ENCODE results near the gene MAGI3.

MAGI3 gene

DNA sequence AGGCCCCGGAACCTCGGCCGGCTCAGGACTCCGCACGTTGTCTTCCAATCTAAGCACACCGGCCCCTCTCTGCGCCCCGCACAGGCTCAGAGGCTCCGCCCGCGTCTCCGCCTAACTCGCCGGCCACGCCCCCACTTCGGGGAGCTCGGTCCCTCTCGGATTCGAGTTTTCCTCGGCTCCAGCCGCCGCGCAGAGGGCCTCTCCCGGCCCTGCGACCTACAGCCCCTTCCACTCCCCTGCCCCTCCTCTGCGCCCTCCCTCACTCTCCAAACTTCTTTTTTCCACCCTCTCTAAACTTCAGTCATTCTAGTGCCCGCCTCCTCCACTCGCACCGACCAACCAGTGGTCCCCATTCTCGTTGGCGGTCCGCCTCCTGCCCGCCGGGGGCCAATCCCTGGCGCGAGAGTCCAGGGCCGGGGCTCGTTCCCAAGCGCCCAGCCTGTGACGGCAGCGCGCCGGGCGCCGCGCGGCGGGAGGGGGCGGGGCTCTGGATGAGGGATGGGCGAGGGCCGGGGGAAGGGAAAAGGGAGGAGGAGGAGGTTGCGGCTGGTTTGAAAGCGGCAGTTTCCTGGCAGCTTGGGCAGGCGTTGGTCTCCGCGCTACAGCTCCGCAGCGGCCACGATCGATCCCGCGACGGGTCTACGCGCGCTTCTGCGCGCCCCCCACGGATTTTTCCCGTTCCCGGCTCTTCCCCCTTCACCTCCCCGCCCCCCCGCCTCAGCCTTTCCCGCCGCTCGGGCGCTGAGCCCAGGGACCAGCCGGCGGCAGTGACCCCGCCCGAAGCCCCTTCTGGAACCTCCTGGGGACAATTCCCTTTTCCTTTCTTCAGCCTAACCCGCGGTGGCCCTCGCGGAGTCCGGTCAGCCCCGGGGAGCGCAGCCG, at the start of gene MAGI3 (continued):
- TF ChIP-seq, protein P1, sequence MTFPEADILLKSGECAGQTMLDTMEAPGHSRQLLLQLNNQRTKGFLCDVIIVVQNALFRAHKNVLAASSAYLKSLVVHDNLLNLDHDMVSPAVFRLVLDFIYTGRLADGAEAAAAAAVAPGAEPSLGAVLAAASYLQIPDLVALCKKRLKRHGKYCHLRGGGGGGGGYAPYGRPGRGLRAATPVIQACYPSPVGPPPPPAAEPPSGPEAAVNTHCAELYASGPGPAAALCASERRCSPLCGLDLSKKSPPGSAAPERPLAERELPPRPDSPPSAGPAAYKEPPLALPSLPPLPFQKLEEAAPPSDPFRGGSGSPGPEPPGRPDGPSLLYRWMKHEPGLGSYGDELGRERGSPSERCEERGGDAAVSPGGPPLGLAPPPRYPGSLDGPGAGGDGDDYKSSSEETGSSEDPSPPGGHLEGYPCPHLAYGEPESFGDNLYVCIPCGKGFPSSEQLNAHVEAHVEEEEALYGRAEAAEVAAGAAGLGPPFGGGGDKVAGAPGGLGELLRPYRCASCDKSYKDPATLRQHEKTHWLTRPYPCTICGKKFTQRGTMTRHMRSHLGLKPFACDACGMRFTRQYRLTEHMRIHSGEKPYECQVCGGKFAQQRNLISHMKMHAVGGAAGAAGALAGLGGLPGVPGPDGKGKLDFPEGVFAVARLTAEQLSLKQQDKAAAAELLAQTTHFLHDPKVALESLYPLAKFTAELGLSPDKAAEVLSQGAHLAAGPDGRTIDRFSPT (tag by site-specific recombination; IDR thresholded peaks at IDR 0.05): peak; percentile 77; the same call in 1 of the 2 replicates
- TF ChIP-seq HOXA7 (CRISPR knock-in tag; IDR thresholded peaks at IDR 0.05; ENCODE audit: borderline replicate concordance) (no peak), KLF9 (tag by site-specific recombination; IDR thresholded peaks at IDR 0.05; ENCODE audit: low read depth) (peak; percentile 90), ZNF140 (tag by site-specific recombination; IDR thresholded peaks at IDR 0.05) (no peak), ZNF423 (tag by site-specific recombination; IDR thresholded peaks at IDR 0.05) (no peak), ZBTB21 (tag by site-specific recombination; IDR thresholded peaks at IDR 0.05) (no peak), ZBTB7A (tag by site-specific recombination; IDR thresholded peaks at IDR 0.05; ENCODE audit: low read depth) (peak; percentile 78), ZNF76 (tag by site-specific recombination; IDR thresholded peaks at IDR 0.05; ENCODE audit: borderline replicate concordance, low read depth) (no peak), ZFHX2 (tag by site-specific recombination; conservative IDR thresholded peaks at IDR 0.05) (peak; percentile 70), ZNF132 (tag by site-specific recombination; IDR thresholded peaks at IDR 0.05; ENCODE audit: borderline replicate concordance) (no peak), ZNF354C (tag by site-specific recombination; IDR thresholded peaks at IDR 0.05; ENCODE audit: borderline replicate concordance, low read depth) (no peak), ZXDB (tag by site-specific recombination; IDR thresholded peaks at IDR 0.05) (peak; percentile 70), ZNF596 (tag by site-specific recombination; IDR thresholded peaks at IDR 0.05) (no peak), ZNF561 (tag by site-specific recombination; IDR thresholded peaks at IDR 0.05; ENCODE audit: borderline replicate concordance) (peak; percentile 54), ZNF529 (tag by site-specific recombination; IDR thresholded peaks at IDR 0.05; ENCODE audit: insufficient replicate concordance) (no peak), ZNF169 (tag by site-specific recombination; IDR thresholded peaks at IDR 0.05) (no peak)
- TF ChIP-seq, protein P2, sequence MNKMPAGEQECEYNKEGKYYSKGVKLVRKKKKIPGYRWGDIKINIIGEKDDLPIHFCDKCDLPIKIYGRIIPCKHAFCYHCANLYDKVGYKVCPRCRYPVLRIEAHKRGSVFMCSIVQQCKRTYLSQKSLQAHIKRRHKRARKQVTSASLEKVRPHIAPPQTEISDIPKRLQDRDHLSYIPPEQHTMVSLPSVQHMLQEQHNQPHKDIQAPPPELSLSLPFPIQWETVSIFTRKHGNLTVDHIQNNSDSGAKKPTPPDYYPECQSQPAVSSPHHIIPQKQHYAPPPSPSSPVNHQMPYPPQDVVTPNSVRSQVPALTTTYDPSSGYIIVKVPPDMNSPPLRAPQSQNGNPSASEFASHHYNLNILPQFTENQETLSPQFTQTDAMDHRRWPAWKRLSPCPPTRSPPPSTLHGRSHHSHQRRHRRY (tag by site-specific recombination; IDR thresholded peaks at IDR 0.05): no peak
- TF ChIP-seq, protein P3, sequence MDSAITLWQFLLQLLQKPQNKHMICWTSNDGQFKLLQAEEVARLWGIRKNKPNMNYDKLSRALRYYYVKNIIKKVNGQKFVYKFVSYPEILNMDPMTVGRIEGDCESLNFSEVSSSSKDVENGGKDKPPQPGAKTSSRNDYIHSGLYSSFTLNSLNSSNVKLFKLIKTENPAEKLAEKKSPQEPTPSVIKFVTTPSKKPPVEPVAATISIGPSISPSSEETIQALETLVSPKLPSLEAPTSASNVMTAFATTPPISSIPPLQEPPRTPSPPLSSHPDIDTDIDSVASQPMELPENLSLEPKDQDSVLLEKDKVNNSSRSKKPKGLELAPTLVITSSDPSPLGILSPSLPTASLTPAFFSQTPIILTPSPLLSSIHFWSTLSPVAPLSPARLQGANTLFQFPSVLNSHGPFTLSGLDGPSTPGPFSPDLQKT (IDR thresholded peaks at IDR 0.05; ENCODE audit: borderline replicate concordance, low read depth, low read length): no peak
- TF ChIP-seq, protein P4, sequence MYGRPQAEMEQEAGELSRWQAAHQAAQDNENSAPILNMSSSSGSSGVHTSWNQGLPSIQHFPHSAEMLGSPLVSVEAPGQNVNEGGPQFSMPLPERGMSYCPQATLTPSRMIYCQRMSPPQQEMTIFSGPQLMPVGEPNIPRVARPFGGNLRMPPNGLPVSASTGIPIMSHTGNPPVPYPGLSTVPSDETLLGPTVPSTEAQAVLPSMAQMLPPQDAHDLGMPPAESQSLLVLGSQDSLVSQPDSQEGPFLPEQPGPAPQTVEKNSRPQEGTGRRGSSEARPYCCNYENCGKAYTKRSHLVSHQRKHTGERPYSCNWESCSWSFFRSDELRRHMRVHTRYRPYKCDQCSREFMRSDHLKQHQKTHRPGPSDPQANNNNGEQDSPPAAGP (tag by site-specific recombination; IDR thresholded peaks at IDR 0.05): peak; percentile 70; the same call in 1 of the 2 replicates
- TF ChIP-seq, protein P5, sequence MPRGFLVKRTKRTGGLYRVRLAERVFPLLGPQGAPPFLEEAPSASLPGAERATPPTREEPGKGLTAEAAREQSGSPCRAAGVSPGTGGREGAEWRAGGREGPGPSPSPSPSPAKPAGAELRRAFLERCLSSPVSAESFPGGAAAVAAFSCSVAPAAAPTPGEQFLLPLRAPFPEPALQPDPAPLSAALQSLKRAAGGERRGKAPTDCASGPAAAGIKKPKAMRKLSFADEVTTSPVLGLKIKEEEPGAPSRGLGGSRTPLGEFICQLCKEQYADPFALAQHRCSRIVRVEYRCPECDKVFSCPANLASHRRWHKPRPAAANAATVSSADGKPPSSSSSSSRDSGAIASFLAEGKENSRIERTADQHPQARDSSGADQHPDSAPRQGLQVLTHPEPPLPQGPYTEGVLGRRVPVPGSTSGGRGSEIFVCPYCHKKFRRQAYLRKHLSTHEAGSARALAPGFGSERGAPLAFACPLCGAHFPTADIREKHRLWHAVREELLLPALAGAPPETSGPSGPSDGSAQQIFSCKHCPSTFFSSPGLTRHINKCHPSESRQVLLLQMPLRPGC (tag by site-specific recombination; IDR thresholded peaks at IDR 0.05): 0 out of 2 replicates have a peak, but pooled peaks have one; percentile 22
- TF ChIP-seq, protein P6, sequence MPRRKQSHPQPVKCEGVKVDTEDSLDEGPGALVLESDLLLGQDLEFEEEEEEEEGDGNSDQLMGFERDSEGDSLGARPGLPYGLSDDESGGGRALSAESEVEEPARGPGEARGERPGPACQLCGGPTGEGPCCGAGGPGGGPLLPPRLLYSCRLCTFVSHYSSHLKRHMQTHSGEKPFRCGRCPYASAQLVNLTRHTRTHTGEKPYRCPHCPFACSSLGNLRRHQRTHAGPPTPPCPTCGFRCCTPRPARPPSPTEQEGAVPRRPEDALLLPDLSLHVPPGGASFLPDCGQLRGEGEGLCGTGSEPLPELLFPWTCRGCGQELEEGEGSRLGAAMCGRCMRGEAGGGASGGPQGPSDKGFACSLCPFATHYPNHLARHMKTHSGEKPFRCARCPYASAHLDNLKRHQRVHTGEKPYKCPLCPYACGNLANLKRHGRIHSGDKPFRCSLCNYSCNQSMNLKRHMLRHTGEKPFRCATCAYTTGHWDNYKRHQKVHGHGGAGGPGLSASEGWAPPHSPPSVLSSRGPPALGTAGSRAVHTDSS (tag by site-specific recombination; IDR thresholded peaks at IDR 0.05): peak; percentile 46; the same call in 1 of the 2 replicates
